HG03442 (cell line): Measurements from ENCODE around the gene RAB28.

Experiments
- ATAC-seq: cut with Tn5 transposase; IDR thresholded peaks from one replicate; pipeline ENCODE4 v1.9.1; 2021; ENCODE audit warnings: mild to moderate bottlenecking, moderate library complexity; ENCODE audit not compliant: unreplicated experiment

The RAB28 gene

GRCh38 chr4:13484122-13484748, at the start of gene RAB28:
TSS of gene RAB28 (minus strand) at chr4:13484340.
- peak; percentile 94 for ATAC-seq

GRCh38 chr4:13531625-13531998, 47.5 kb upstream of the RAB28 start:
- ATAC-seq = no peak

- no peak for ATAC-seq
Measured at GRCh38 chr4:13530823-13531624, 46.9 kb upstream of the RAB28 start.

GRCh38 chr4:13529128-13529919, 45.2 kb upstream of the RAB28 start:
- no peak for ATAC-seq

GRCh38 chr4:13528821-13529127, 44.6 kb upstream of the RAB28 start:
- ATAC-seq = no peak

- peak; percentile 75 for ATAC-seq
Measured at GRCh38 chr4:13527981-13528820, 44.1 kb upstream of the RAB28 start.

GRCh38 chr4:13527192-13527980, 43.2 kb upstream of the RAB28 start:
- no peak for ATAC-seq

- ATAC-seq = no peak
Measured at GRCh38 chr4:13526658-13527057, 42.5 kb upstream of the RAB28 start.

- no peak for ATAC-seq
Measured at GRCh38 chr4:13525606-13526281, 41.6 kb upstream of the RAB28 start.

GRCh38 chr4:13524504-13525243, 40.5 kb upstream of the RAB28 start:
- ATAC-seq = no peak

GRCh38 chr4:13523591-13524503, 39.7 kb upstream of the RAB28 start:
- no peak for ATAC-seq

GRCh38 chr4:13523105-13523477, 39.0 kb upstream of the RAB28 start:
- no peak for ATAC-seq

- ATAC-seq = no peak
Measured at GRCh38 chr4:13522282-13523104, 38.4 kb upstream of the RAB28 start.

- ATAC-seq = no peak
Measured at GRCh38 chr4:13521047-13521446, 36.9 kb upstream of the RAB28 start.

GRCh38 chr4:13516315-13516860, 32.2 kb upstream of the RAB28 start:
- ATAC-seq = no peak

- ATAC-seq = no peak
Measured at GRCh38 chr4:13515268-13515667, 31.1 kb upstream of the RAB28 start.

- ATAC-seq = no peak
Measured at GRCh38 chr4:13514722-13515121, 30.6 kb upstream of the RAB28 start.
